Upper lobe of left lung (tissue), 4 donors: ENCODE results near the gene STMP1.

Source experiments
- CTCF ChIP-seq, 6 experiments: fragments of 450-650 bp in 4 of 6; fragments of 200-600 bp in 2 of 6; sonication (generic) in 2 of 6; IDR thresholded peaks; one replicate each; pipeline ENCODE4 v1.5.1; 2016 to 2019; ENCODE audit warnings: antibody characterized with exemption in 6 of 6
- EP300 ChIP-seq, 4 donors: sonication (generic); formaldehyde crosslinking; IDR thresholded peaks; one replicate each; pipeline ENCODE4 v1.5.1; 2017; ENCODE audit warnings: antibody characterized with exemption in 4 of 4, control low read depth in 2 of 4
- POLR2A ChIP-seq, 4 donors: fragments of 450-650 bp; IDR thresholded peaks; one replicate each; pipeline ENCODE4 v1.5.1; 2016 to 2017; ENCODE audit warnings: antibody characterized with exemption in 4 of 4, mild to moderate bottlenecking in 2 of 4
- POLR2AphosphoS5 ChIP-seq, 2 donors: sonication (generic); formaldehyde crosslinking; IDR thresholded peaks; one replicate each; pipeline ENCODE4 v1.5.1; 2017; ENCODE audit warnings: antibody characterized with exemption in 2 of 2

- TF ChIP-seq POLR2AphosphoS5 (IDR thresholded peaks at IDR 0.05): peak; percentile 96 to 98
- peak in 1 of 4 donors; percentile 49 for TF ChIP-seq EP300 (IDR thresholded peaks at IDR 0.05)
- peak; percentile 84 to 98 (median 96) for TF ChIP-seq CTCF (IDR thresholded peaks at IDR 0.05)
- TF ChIP-seq POLR2A (IDR thresholded peaks at IDR 0.05): peak in 3 of 4 donors; percentile 89 to 96 (median 92)
Measured at GRCh38 chr7:135662373-135663114, at the start of gene STMP1.
